HG03095 (cell line): ENCODE results near the gene LAMA2.
"Not testable (repeated sequence)": the region's sequence is repeated elsewhere in the genome, so short reads cannot be mapped to it uniquely, and the experiment has no call there.

ENCODE experiments used
- ATAC-seq: cut with Tn5 transposase; IDR thresholded peaks from one replicate; pipeline ENCODE4 v1.9.1; 2021; ENCODE audit warnings: moderate library complexity; ENCODE audit not compliant: unreplicated experiment

The LAMA2 gene

GRCh38 chr6:129006724-129007514 lies 124.0 kb downstream of the LAMA2 start:
- ATAC-seq = no peak

GRCh38 chr6:129007701-129008373 lies 124.9 kb downstream of the LAMA2 start:
- no peak for ATAC-seq

DNA sequence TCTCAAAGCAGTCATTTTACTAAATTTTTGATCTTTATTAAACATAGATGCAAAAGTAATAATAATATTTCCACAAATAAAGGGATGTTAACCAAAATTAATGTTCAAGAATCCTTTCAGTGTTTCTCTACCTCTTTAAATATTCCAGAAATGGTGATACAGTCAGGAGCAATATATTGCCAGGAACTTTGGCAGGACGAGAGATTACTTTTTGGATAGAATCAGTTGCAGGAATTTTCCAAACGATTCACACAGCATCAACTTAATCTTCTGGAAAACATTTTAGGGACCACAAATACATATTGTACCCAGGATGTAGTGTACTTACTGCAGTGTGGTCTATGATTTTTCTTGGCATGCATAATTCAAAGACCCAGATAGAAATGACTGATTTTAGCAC lies 125.7 kb downstream of the LAMA2 start:
- ATAC-seq = no peak

- ATAC-seq = no peak
Measured at GRCh38 chr6:129009851-129010250, 126.9 kb downstream of the LAMA2 start.

DNA sequence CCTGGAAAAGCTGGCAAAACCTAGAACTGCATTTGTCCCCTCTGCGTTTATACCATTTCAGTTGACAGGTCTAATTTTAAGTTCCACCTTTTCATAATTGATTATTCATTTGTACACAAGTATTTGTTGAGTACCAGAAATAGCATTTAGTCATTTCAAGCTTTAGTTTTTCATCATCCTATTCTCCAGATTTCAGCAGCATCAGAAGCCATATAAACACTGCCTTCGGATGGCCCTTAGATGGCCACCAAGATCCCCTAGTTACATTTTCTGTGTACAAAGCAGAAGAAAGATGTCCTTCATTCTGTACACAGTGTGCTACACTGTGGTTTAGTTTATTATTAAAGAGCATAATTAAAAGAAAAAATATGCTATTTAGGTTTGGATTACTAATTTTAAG lies 131.4 kb downstream of the LAMA2 start:
- no peak for ATAC-seq

- ATAC-seq = no peak
Measured at GRCh38 chr6:129015721-129016120, 132.8 kb downstream of the LAMA2 start.

DNA sequence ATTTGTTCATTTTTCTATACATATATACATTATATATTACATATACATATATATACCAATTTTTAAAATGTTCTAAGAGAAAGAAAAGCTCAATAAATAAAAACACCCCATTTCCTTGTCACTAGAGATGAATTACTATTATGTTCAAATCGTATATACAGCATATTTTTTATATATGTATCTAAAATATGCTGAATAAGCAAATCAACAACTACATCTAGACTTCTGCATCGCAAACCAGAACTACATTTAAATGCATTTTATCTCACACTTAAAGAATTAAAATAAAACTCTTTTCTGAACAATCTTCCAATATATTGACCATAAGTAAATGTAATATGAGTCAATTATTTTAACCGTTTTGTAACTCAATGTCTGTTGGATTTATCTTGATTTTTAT lies 133.9 kb downstream of the LAMA2 start:
- ATAC-seq = no peak

GRCh38 chr6:129022011-129022553 lies 139.1 kb downstream of the LAMA2 start:
- ATAC-seq = no peak

DNA sequence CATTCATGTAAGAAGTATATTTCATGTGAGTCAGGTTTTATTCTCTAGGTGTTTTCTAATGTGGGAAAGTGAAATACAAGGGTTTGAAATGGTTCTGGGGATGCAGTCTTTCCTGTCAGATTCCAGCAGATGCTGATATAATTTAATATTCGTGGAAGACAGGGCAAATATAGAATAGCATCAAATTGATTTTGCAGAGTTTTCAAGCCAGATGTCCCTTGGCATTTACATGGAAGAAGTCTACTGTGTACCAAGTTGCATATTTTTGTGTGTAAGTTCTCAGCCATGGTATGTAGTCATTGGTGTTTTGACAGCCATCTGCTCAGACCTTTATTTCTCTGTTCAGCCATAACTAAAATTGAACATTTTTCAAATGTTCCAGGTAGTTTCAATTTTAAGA lies 143.7 kb downstream of the LAMA2 start:
- ATAC-seq = no peak

GRCh38 chr6:129029778-129030177 lies 146.8 kb downstream of the LAMA2 start:
- ATAC-seq = no peak

- no peak for ATAC-seq
Measured at GRCh38 chr6:129030215-129030614, 147.3 kb downstream of the LAMA2 start.

DNA sequence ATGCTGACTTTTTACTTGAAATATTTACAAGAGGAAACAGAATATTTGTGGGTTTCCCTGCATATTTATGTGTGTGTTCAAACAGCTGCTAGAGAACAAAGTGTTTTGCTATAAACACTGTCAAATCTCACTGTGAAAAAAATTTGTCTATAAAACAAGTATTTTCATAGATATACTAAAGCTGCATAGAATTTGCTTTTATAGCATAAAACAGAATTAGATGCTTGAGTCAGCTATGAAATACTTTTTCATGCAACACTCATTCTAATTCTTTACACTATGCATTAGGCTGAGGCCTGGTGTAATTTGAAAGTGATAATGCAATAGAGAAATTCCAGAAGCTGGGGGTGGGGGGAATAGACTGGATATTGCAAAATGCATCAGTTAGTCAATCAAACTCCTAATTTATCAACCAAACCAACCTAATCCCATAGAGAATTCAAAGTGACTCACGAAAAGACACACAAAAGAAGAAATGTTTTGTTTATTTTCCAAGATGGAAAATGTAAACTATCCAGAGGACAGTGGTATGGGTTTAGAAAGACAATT lies 148.2 kb downstream of the LAMA2 start:
- ATAC-seq = no peak

- ATAC-seq = no peak
Measured at GRCh38 chr6:129032602-129033001, 149.7 kb downstream of the LAMA2 start.

DNA sequence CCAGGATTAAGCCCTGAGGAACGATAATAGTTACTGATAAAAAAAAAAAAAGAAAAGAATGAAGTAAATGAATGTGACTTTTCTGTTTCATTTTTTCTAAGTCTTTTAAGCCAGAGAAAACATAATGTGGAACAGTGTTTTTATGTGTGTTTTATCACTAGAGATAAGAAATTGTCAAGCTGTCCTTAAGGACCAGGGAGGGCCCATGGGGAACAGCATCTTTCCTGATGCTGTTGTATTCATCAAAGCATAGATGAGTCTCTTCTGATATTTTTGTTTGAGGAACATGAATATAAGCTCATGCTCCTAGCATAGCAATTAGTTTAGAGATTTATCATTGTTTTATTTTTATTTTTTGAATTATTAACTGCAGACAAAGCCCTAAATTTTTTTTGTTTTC lies 150.2 kb downstream of the LAMA2 start:
- ATAC-seq = no peak

GRCh38 chr6:129033581-129033980 lies 150.6 kb downstream of the LAMA2 start:
- no peak for ATAC-seq

- ATAC-seq = no peak
Measured at GRCh38 chr6:129041563-129041962, 158.6 kb downstream of the LAMA2 start.

DNA sequence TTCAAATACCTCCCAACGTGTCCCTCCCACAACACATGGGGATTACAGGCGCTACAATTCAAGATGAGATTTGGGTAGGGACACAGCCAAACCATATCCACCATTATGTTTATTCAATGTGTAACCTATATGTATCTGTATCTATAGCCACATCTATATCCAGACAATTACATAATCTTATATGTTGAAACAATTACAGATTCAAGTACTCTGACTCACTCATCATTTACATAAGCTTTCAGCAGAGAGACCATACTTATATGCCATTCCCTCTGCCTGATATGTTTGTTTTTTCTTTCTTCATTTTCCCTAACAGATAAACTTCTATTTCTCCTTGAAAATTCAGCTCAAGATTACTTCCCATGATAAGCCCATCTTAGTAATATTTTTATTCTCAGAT lies 163.6 kb downstream of the LAMA2 start:
- no peak for ATAC-seq

DNA sequence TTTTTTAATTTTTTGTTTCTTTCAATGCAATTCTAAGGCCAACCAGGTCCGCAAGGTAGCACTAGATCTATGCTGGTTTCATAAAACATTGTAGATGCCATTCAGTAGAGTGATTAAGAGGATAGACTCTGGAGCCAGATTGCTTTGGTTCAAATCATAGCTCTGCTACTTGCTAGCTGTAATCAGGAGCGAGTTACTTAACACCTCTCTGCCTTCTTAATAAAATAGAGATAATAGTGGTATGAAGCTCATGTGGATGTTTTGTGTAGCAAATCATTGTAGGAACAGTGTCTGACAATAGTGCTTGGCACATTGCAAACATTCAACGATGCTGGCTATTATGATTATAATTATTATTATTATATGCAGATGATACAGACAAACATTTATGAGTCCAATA lies 164.9 kb downstream of the LAMA2 start:
- ATAC-seq = no peak

DNA sequence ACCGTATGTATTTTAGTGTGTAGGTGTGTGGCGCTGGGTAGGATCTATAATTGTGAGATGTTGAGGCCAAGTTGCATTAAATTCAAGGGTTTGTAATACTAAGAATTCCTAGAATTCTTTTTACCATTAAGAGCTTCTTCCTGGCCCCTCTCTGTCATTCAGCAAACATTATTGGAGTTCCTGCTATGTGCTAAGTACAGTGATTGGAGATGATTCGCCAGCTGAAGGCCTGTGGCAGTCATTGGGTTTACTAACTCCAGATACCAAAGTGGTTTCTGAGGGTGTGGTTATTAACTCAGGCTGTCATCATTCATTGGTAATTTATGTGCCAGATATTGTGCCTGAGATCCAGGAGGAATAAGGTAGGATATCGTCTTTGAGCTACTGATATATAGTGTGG lies 167.1 kb downstream of the LAMA2 start:
- no peak for ATAC-seq

DNA sequence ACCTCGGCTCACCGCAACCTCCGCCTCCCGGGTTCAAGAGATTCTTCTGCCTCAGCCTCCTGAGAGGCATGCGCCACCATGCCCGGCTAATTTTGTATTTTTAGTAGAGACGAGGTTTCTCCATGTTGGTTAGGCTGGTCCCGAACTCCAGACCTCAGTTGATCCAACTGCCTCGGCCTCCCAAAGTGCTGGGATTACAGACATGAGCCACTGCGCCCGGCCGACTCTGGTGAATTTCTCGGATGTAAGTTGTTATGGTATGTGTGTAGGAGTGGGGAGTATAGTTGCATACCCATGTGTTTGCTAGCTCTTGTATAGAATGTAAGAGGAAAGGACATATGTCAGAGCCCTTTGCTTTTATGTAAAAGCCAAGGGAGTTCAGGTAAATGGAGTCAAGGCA lies 170.2 kb downstream of the LAMA2 start:
- not testable (repeated sequence) for ATAC-seq

DNA sequence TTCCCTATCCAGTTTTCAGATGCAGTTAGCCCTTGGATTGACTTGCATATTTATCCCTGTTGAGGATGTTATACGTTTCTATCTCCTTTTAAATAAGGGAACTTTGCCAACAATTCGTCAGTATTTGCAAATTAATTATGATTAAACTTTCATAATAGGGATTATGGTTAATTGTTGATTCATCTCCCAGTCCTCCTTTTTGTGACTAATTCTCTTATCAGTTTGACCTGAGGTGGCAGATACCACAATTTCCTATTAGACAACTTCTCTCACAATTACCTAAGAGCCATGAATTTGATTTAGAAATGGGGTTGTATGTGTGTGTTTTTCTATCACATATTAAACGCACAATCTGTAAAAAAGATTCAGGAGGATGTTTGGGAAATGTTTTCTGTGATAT lies 172.9 kb downstream of the LAMA2 start:
- no peak for ATAC-seq

GRCh38 chr6:129059650-129060049 lies 176.7 kb downstream of the LAMA2 start:
- no peak for ATAC-seq
